Epithelial cell of esophagus (primary cell): ENCODE measurements around the gene CDH7.

Experiments used
- DNase-seq: peaks from one replicate; pipeline ENCODE4 v3.0.0; 2010; ENCODE audit warnings: low read depth
- H3K4me3 ChIP-seq: 2 replicates; pipeline ENCODE4 v1.5.1; 2011; ENCODE audit warnings: mild to moderate bottlenecking, low read length, control low read depth
- TF ChIP-seq, protein P1 (sequence below): IDR thresholded peaks from 2 replicates; pipeline ENCODE4 v1.5.1; 2011; ENCODE audit warnings: low read depth, mild to moderate bottlenecking, low read length, control low read depth, inconsistent platforms; ENCODE audit not compliant: insufficient read depth; ENCODE audit errors: missing control alignments

CDH7 gene

DNA sequence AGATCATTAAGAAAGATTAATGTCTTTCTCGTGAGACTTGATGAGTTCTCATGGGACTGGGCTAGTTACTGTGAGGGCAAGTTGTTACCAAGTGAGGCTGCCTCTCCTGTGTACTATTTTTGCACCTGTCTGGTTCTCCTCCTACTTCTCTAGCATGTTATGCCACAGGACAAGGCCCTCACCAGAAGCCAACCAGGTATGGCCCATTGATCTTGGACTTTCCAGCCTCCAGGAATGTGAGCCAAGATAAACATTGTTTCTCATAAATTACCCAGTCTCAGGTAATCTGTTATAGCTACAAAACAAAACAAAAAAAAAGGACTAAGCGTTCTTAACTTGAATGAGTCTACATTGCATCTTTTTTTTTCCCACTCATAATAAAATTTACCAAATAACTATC, 184.1 kb downstream of the CDH7 start:
- no peak for DNase-seq
- TF ChIP-seq, protein P1, sequence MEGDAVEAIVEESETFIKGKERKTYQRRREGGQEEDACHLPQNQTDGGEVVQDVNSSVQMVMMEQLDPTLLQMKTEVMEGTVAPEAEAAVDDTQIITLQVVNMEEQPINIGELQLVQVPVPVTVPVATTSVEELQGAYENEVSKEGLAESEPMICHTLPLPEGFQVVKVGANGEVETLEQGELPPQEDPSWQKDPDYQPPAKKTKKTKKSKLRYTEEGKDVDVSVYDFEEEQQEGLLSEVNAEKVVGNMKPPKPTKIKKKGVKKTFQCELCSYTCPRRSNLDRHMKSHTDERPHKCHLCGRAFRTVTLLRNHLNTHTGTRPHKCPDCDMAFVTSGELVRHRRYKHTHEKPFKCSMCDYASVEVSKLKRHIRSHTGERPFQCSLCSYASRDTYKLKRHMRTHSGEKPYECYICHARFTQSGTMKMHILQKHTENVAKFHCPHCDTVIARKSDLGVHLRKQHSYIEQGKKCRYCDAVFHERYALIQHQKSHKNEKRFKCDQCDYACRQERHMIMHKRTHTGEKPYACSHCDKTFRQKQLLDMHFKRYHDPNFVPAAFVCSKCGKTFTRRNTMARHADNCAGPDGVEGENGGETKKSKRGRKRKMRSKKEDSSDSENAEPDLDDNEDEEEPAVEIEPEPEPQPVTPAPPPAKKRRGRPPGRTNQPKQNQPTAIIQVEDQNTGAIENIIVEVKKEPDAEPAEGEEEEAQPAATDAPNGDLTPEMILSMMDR = no peak
- H3K4me3 ChIP-seq = no peak overlapping the region

DNA sequence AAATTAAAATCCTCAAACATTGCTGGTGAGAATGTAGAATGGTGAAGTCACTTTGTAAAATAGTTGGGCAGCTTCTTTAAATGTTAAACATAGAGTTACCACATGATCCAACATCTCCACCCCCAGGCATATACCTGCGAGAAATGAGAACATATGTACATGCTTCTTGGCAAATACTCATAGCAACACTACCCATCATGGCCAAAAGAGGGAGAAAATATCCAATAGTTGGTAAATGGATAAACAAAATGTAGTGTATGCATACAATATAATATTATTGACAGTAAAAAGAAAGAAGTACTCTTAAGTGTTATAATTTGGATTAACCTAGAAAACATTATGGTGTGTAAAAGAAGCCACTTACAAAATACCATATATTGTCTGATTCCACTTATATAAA, 185.9 kb downstream of the CDH7 start:
- TF ChIP-seq, protein P1 = peak; percentile 17
- no peak overlapping the region for H3K4me3 ChIP-seq
- peak; percentile 27 for DNase-seq

DNA sequence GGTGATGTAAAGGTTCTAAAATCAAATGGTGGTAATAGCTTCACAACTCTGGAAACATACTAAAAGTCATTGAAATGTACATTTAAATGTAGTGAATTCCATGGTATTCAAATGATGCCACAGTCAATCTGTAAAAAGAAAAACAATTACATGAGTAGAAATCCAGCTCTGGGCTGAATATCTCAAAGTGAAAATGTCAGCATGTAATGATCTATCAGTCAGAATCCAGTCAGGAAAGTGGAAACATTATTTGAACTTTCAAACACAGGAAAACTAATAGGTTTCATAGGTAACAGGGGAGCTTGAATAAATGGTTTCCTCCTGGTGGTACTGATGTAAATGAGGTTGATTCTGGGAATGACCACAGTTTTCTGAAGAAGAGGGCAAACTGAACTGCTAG, 186.4 kb downstream of the CDH7 start:
- no peak for DNase-seq
- TF ChIP-seq, protein P1 = no peak
- H3K4me3 ChIP-seq = no peak overlapping the region

DNA sequence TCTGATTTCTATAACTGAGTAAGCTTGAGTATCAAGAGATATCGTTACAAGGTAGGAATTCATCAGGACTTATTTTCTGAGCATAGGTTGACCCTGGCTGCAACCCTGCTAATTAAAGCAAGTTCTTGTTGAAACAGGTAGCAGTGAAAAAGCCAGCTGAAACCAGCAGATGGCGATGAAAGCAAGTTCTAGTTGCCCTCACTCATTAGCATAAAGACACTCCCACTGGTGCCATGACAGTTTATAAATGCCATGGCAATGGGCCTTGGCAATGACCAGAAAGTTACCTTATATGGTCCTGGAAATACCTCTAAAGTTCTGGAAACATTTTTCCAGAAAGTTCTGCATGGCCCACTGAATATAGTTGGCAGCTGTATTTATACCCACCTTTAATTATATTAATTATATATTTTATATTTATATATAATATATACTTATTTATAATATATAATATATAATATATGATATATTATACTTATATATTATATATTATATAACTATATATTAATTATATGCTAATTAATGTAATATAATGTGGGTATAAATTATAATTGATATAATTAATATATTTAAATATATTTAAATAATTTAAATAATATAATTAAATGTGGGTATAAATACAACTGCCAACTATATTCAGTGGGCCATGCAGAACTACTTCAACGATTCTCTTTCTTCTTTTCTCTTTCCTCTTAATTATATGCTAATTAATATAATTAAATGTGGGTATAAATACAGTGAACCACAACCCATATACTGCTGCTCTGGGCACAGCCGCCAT, 188.0 kb downstream of the CDH7 start:
- TF ChIP-seq, protein P1 = peak; percentile 72
- H3K4me3 ChIP-seq = no peak overlapping the region
- peak; percentile 79 for DNase-seq
